T-helper 17 cell (primary cell): ENCODE results near the gene SERPINE3. TPM values are rescaled to one million over a fixed set of nuclear protein-coding genes. Genes with fewer than 3 reads are reported as not detected.

Source experiments
- ATAC-seq: fragments of 150-1000 bp; cut with Tn5 transposase; 2 replicates; pipeline ENCODE4 v1.10.0; 2021; ENCODE audit warnings: mild to moderate bottlenecking, moderate library complexity
- DNase-seq, 3 donors: peaks; one replicate each; pipeline versions ENCODE4 v3.0.0 to v3.0.0-alpha.2; 2020 to 2021
- H3K9me3 ChIP-seq: one replicate; pipeline ENCODE4 v1.7.0; 2013; ENCODE audit warnings: low read length, mild to moderate bottlenecking; ENCODE audit not compliant: control insufficient read depth, poor library complexity, severe bottlenecking
- H3K27ac Mint-ChIP-seq: one replicate; pipeline ENCODE4 v1.8.0; 2022; ENCODE audit warnings: mild to moderate bottlenecking, moderate library complexity, mixed read lengths
- H3K27me3 Mint-ChIP-seq: one replicate; pipeline ENCODE4 v1.8.0; 2022; ENCODE audit warnings: mixed read lengths
- H3K36me3 Mint-ChIP-seq: one replicate; pipeline ENCODE4 v1.8.0; 2022; ENCODE audit warnings: low read depth, mixed read lengths
- H3K4me1 Mint-ChIP-seq: one replicate; pipeline ENCODE4 v1.8.0; 2022; ENCODE audit warnings: mild to moderate bottlenecking, mixed read lengths
- H3K4me3 Mint-ChIP-seq: one replicate; pipeline ENCODE4 v1.8.0; 2022; ENCODE audit warnings: mild to moderate bottlenecking, moderate library complexity, mixed read lengths
- total RNA-seq, 4 donors: library from RNA in 2 of 4; stranded (reverse) in 2 of 4; gene quantifications; one replicate each; pipeline ENCODE4 v1.2.3 and lab custom pipeline; 2022 to 2026

SERPINE3 gene
- total RNA-seq, 2 donors from 2014 or later = not detected

- DNase-seq (no peak), ATAC-seq (no peak)
- Mint-ChIP-seq H3K4me1 (no peaks in the 10 kb centered on the region), H3K27ac (no peak overlapping the region), H3K4me3 (no peak overlapping the region), H3K27me3 (peaks cover 10% of the 10 kb centered on the region), H3K36me3 (no peaks in the 10 kb centered on the region)
- no peaks in the 10 kb centered on the region for H3K9me3 ChIP-seq
Observed at GRCh38 chr13:51318015-51318414, 21.5 kb upstream of the SERPINE3 start.

DNA sequence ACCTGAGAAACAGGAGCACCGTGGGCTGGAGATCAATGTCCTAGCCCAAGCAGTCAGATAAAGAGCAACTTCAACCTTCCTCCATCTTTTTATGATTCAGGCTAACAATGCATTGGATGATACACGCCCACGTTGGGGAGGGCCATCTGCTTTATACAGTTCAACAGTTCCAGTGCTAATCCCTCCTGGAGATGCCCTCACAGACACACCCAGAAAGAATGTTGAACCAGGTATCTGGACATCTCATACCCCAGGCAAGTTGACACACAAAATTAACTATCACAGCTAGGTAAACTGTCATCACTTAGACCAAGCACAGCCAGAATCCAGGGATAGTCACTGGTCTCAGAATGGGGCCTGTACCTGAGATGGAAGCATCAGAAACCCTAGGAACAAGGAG is 20.6 kb upstream of the SERPINE3 start:
- peaks cover 10% of the 10 kb centered on the region for H3K27me3 Mint-ChIP-seq
- no peak for DNase-seq
- H3K27ac Mint-ChIP-seq = no peak overlapping the region
- H3K4me1 Mint-ChIP-seq = no peaks in the 10 kb centered on the region
- H3K4me3 Mint-ChIP-seq = no peak overlapping the region
- no peak for ATAC-seq
- H3K9me3 ChIP-seq = no peaks in the 10 kb centered on the region
- H3K36me3 Mint-ChIP-seq = no peaks in the 10 kb centered on the region

GRCh38 chr13:51321836-51322235 is 17.7 kb upstream of the SERPINE3 start:
- DNase-seq = no peak
- H3K9me3 ChIP-seq = no peaks in the 10 kb centered on the region
- no peak for ATAC-seq
- Mint-ChIP-seq H3K27me3 (no peaks in the 10 kb centered on the region), H3K4me3 (no peak overlapping the region), H3K36me3 (no peaks in the 10 kb centered on the region), H3K4me1 (no peaks in the 10 kb centered on the region), H3K27ac (no peak overlapping the region)

- DNase-seq (no peak), ATAC-seq (no peak)
- H3K27me3 Mint-ChIP-seq = no peaks in the 10 kb centered on the region
- no peak overlapping the region for H3K27ac Mint-ChIP-seq
- no peak overlapping the region for H3K4me3 Mint-ChIP-seq
- H3K9me3 ChIP-seq = no peaks in the 10 kb centered on the region
- H3K4me1 Mint-ChIP-seq = no peaks in the 10 kb centered on the region
- no peaks in the 10 kb centered on the region for H3K36me3 Mint-ChIP-seq
Observed at GRCh38 chr13:51322826-51323225, 16.7 kb upstream of the SERPINE3 start.

DNA sequence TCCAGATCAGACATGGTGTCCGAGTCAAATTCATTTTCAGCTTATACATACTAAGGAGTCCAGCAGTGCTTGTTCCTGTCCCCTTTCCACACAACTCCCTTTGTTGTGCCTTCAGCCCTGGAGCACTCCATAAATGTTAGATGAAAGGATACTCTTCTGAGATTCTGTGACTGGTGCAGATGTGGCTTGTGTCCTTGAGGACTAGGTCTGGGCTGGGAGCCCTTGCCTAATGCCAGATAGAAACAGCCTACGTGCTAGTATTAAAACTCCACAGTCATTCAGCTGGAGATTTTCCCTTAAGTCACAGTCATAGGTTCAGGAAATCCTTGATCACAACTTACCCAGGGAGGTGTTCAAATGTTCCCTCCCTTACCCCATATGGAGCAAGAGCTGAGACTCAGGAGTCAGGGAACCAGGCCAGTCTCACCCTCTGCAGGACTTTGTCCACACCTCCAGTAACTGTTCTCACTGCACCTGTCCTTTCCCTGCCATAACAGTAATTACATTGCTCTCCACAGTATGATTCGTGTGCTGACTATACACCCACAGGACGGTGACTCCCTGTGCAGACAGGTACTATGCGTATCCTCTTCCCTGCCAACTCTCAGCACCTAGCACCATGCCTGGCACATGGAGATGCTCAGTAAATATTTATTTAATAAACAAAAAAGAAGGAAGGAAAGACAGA is 15.5 kb upstream of the SERPINE3 start:
- no peaks in the 10 kb centered on the region for H3K4me1 Mint-ChIP-seq
- no peak for ATAC-seq
- H3K4me3 Mint-ChIP-seq = no peak overlapping the region
- no peaks in the 10 kb centered on the region for H3K27me3 Mint-ChIP-seq
- H3K9me3 ChIP-seq = no peaks in the 10 kb centered on the region
- no peak for DNase-seq
- no peaks in the 10 kb centered on the region for H3K36me3 Mint-ChIP-seq
- H3K27ac Mint-ChIP-seq = no peak overlapping the region

- no peak for DNase-seq
- Mint-ChIP-seq H3K4me1 (no peaks in the 10 kb centered on the region), H3K27ac (no peak overlapping the region), H3K27me3 (no peaks in the 10 kb centered on the region), H3K36me3 (no peaks in the 10 kb centered on the region), H3K4me3 (no peak overlapping the region)
- H3K9me3 ChIP-seq = no peaks in the 10 kb centered on the region
- ATAC-seq = no peak
Observed at GRCh38 chr13:51324714-51325420, 14.6 kb upstream of the SERPINE3 start.

- no peak for ATAC-seq
- Mint-ChIP-seq H3K27me3 (no peaks in the 10 kb centered on the region), H3K4me1 (peaks cover 2% of the 10 kb centered on the region), H3K4me3 (no peak overlapping the region), H3K27ac (no peak overlapping the region), H3K36me3 (peaks cover under 1% of the 10 kb centered on the region)
- H3K9me3 ChIP-seq = no peaks in the 10 kb centered on the region
- DNase-seq = no peak
Observed at GRCh38 chr13:51325837-51326236, 13.7 kb upstream of the SERPINE3 start.

DNA sequence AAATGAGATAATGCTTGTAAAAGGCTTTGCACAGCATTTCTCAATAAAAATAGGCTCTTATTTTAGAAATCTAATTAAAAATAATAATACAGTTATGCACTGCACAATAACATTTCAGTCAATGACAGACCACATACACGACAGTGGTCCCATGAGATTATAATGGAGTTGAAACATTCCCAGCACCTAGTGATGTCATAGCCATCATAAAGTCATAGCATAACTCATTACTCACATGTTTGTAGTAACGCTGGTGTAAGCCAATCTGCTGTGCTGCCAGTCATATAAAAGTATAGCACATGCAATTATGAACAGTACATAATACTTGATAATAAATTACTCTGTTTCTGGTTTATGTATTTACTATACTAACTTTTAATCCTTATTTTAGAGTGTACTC is 12.7 kb upstream of the SERPINE3 start:
- H3K9me3 ChIP-seq = no peaks in the 10 kb centered on the region
- H3K27ac Mint-ChIP-seq = no peak overlapping the region
- ATAC-seq (no peak), DNase-seq (no peak)
- H3K27me3 Mint-ChIP-seq = no peaks in the 10 kb centered on the region
- no peak overlapping the region for H3K4me3 Mint-ChIP-seq
- peaks cover 2% of the 10 kb centered on the region for H3K36me3 Mint-ChIP-seq
- H3K4me1 Mint-ChIP-seq = peaks cover 8% of the 10 kb centered on the region

GRCh38 chr13:51327961-51328360 is 11.5 kb upstream of the SERPINE3 start:
- H3K27me3 Mint-ChIP-seq = no peaks in the 10 kb centered on the region
- no peak overlapping the region for H3K4me3 Mint-ChIP-seq
- no peaks in the 10 kb centered on the region for H3K9me3 ChIP-seq
- H3K27ac Mint-ChIP-seq = no peak overlapping the region
- no peak for ATAC-seq
- no peak for DNase-seq
- H3K4me1 Mint-ChIP-seq = peaks cover 10% of the 10 kb centered on the region
- peaks cover 2% of the 10 kb centered on the region for H3K36me3 Mint-ChIP-seq

DNA sequence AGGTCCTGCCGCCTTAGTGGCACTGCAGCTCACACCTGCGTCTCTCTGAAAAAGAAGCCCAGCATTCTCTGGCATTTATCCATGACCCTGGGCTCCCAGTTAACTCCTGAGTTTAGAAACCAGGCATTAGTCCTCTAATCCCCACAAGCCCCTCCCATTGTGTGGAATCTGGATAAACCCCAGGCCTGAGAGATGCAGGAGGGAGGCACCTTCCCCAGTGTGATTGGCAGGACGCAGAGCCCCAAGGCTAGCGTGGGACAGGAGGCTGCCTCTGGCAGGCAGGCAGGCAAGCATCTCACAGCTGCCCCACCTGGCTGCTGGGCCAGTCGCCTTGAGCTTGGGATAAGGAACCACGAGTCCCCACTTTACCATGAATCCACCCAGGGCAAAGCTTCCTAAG is 11.0 kb upstream of the SERPINE3 start:
- Mint-ChIP-seq H3K27me3 (no peaks in the 10 kb centered on the region), H3K4me1 (peaks cover 13% of the 10 kb centered on the region), H3K27ac (no peak overlapping the region), H3K36me3 (peaks cover 2% of the 10 kb centered on the region), H3K4me3 (no peak overlapping the region)
- ATAC-seq (no peak), DNase-seq (no peak)
- H3K9me3 ChIP-seq = no peaks in the 10 kb centered on the region

- H3K9me3 ChIP-seq = no peaks in the 10 kb centered on the region
- no peak overlapping the region for H3K4me3 Mint-ChIP-seq
- no peaks in the 10 kb centered on the region for H3K27me3 Mint-ChIP-seq
- no peak overlapping the region for H3K27ac Mint-ChIP-seq
- ATAC-seq (no peak), DNase-seq (no peak)
- H3K36me3 Mint-ChIP-seq = peaks cover 2% of the 10 kb centered on the region
- H3K4me1 Mint-ChIP-seq = peaks cover 13% of the 10 kb centered on the region
Observed at GRCh38 chr13:51329606-51330005, 9.9 kb upstream of the SERPINE3 start.

DNA sequence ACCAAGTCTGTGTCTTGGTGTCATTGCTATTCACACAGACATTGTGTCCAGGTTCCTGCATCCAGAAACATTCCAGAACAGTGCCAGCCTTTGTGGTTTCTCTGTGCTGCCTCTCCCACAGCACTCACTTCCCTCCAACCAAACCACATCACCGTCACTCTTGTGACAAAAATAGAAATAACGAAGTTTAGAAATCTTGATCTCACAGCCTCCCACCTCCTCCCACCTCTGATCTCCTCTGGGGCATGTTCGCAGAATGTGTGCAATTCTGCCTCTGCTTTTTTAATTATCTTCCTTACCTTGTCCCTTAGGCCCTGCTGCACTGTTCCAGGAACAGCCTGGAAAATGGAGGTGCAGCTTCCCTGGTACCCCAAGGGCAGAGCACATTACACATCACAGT is 8.7 kb upstream of the SERPINE3 start:
- Mint-ChIP-seq H3K36me3 (peaks cover 2% of the 10 kb centered on the region), H3K4me3 (no peak overlapping the region), H3K27ac (no peak overlapping the region), H3K27me3 (no peaks in the 10 kb centered on the region), H3K4me1 (peaks cover 13% of the 10 kb centered on the region)
- no peak for ATAC-seq
- no peaks in the 10 kb centered on the region for H3K9me3 ChIP-seq
- DNase-seq = no peak

GRCh38 chr13:51331354-51331861 is 8.1 kb upstream of the SERPINE3 start:
- DNase-seq (no peak), ATAC-seq (no peak)
- no peaks in the 10 kb centered on the region for H3K27me3 Mint-ChIP-seq
- no peak overlapping the region for H3K27ac Mint-ChIP-seq
- no peaks in the 10 kb centered on the region for H3K9me3 ChIP-seq
- no peak overlapping the region for H3K4me3 Mint-ChIP-seq
- peaks cover 2% of the 10 kb centered on the region for H3K36me3 Mint-ChIP-seq
- peaks cover 13% of the 10 kb centered on the region for H3K4me1 Mint-ChIP-seq
